Measurements from ENCODE around the gene PAFAH1B2. TPM values are rescaled to one million over a fixed set of nuclear protein-coding genes. Genes with fewer than 3 reads are reported as not detected.
A peak's percentile ranks its signal among the peaks of the same experiment; 100 is the strongest.

Gene PAFAH1B2
- total RNA-seq, 6 donors from 2014 or later = 63.9 to 101 (median 81.3) TPM

DNA sequence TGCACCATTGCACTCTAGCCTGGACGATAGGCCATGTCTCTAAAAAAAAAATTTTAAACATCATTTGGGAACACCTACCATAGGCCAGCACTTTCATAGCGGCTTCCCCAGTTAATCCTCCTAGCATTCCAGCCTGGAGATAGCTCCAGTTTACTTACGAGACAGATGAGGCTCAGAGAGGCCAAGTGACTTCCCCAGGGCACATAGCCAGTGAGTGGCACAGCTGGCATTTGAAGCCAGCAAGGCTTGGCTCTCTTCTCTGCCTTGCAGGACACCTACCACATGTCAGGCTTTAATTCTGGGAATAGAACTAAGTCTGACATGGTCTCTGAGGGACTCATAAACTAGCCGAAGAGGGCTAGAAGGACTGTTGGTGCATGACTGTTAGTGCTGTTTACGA is 50.2 kb downstream of the PAFAH1B2 start:
- Histone ChIP-seq H3K4me3 (no peak overlapping the region), H3K27me3 (no peaks in the 10 kb centered on the region), H3K4me1 (peaks cover 3 to 19% (median 16%) of the 10 kb centered on the region in 4 donors), H3K36me3 (peaks cover 0 to 64% (median 54%) of the 10 kb centered on the region in 4 donors), H3K9me3 (no peaks in the 10 kb centered on the region), H3K27ac (no peak overlapping the region)
- no peak for DNase-seq
- 87 to 94% methylated on average over 5 of the region's 5 CpGs for WGBS, 2 donors
- TF ChIP-seq, protein P1, sequence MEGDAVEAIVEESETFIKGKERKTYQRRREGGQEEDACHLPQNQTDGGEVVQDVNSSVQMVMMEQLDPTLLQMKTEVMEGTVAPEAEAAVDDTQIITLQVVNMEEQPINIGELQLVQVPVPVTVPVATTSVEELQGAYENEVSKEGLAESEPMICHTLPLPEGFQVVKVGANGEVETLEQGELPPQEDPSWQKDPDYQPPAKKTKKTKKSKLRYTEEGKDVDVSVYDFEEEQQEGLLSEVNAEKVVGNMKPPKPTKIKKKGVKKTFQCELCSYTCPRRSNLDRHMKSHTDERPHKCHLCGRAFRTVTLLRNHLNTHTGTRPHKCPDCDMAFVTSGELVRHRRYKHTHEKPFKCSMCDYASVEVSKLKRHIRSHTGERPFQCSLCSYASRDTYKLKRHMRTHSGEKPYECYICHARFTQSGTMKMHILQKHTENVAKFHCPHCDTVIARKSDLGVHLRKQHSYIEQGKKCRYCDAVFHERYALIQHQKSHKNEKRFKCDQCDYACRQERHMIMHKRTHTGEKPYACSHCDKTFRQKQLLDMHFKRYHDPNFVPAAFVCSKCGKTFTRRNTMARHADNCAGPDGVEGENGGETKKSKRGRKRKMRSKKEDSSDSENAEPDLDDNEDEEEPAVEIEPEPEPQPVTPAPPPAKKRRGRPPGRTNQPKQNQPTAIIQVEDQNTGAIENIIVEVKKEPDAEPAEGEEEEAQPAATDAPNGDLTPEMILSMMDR (IDR thresholded peaks at IDR 0.05) = no peak
- no peak for TF ChIP-seq EP300 (IDR thresholded peaks at IDR 0.05)
- no peak for TF ChIP-seq POLR2A (IDR thresholded peaks at IDR 0.05)
- no peak for TF ChIP-seq POLR2AphosphoS5 (IDR thresholded peaks at IDR 0.05)
- ATAC-seq (ENCODE audit: low FRiP score in 2 of 2) = no peak

DNA sequence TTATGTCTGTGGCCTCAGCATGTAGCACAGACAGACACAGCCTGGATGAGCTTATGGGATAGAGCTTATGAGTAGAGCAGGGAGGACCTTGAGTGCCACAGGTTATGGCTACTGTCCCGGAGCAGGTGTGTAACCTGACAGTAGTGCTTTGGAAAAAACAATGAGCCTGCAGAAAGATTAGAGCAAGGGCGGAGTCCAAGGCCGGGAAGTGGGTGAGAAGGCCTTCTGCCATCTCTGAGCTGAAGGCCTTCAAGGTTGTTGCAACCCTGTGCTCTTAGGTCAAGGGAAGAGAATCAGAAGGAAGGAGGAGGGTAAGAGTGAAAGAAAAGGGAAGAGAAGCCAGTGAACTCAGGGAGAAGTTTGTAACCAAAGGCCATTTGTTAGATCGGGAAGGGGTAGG is 51.2 kb downstream of the PAFAH1B2 start:
- no peak overlapping the region for H3K27ac ChIP-seq
- TF ChIP-seq, protein P1 (IDR thresholded peaks at IDR 0.05) = no peak
- TF ChIP-seq POLR2A (IDR thresholded peaks at IDR 0.05) = no peak
- no peak for TF ChIP-seq POLR2AphosphoS5 (IDR thresholded peaks at IDR 0.05)
- TF ChIP-seq EP300 (IDR thresholded peaks at IDR 0.05) = no peak
- H3K36me3 ChIP-seq = peaks cover 0 to 54% (median 45%) of the 10 kb centered on the region in 4 donors
- WGBS, 2 donors = 85 to 88% methylated on average over 4 of the region's 4 CpGs
- peaks cover 7 to 21% (median 13%) of the 10 kb centered on the region in 4 donors for H3K4me1 ChIP-seq
- no peaks in the 10 kb centered on the region for H3K27me3 ChIP-seq
- no peak overlapping the region for H3K4me3 ChIP-seq
- DNase-seq (no peak), ATAC-seq (ENCODE audit: low FRiP score in 2 of 2) (no peak)
- H3K9me3 ChIP-seq = no peaks in the 10 kb centered on the region

DNA sequence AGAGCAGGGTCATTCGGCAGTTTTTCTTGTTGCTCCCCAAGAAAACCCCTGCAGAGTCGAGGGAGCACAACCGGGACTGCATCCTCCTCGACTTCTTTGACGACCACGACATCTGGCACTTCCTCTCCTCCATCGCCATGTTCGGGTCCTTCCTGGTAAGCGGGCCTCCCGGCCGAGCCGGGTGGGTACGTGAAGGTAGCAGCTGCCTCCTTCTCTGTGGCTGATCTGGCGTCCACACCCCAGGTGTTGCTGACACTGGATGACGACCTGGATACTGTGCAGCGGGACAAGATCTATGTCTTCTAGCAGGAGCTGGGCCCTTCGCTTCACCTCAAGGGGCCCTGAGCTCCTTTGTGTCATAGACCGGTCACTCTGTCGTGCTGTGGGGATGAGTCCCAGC is 51.7 kb downstream of the PAFAH1B2 start:
- no peak overlapping the region for H3K27ac ChIP-seq
- 91% methylated on average over 16 to 19 of the region's 19 CpGs for WGBS, 2 donors
- peaks cover 0 to 49% (median 40%) of the 10 kb centered on the region in 4 donors for H3K36me3 ChIP-seq

DNA sequence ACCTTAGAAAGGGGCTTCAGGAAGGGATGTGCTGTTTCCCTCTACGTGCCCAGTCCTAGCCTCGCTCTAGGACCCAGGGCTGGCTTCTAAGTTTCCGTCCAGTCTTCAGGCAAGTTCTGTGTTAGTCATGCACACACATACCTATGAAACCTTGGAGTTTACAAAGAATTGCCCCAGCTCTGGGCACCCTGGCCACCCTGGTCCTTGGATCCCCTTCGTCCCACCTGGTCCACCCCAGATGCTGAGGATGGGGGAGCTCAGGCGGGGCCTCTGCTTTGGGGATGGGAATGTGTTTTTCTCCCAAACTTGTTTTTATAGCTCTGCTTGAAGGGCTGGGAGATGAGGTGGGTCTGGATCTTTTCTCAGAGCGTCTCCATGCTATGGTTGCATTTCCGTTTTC is 52.9 kb downstream of the PAFAH1B2 start:
- DNase-seq (no peak), ATAC-seq (ENCODE audit: low FRiP score in 2 of 2) (no peak)
- Histone ChIP-seq H3K36me3 (peaks cover 0 to 41% (median 33%) of the 10 kb centered on the region in 4 donors), H3K27ac (no peak overlapping the region), H3K9me3 (no peaks in the 10 kb centered on the region), H3K4me1 (peaks cover 7 to 28% (median 17%) of the 10 kb centered on the region in 4 donors), H3K4me3 (no peak overlapping the region), H3K27me3 (no peaks in the 10 kb centered on the region)
- TF ChIP-seq, protein P1 (IDR thresholded peaks at IDR 0.05) = no peak
- TF ChIP-seq POLR2AphosphoS5 (IDR thresholded peaks at IDR 0.05) (no peak), EP300 (IDR thresholded peaks at IDR 0.05) (no peak), POLR2A (IDR thresholded peaks at IDR 0.05) (no peak)
- 87 to 92% methylated on average over 3 to 7 of the region's 7 CpGs for WGBS, 2 donors

More for the DNA sequence above, 51.7 kb downstream of the PAFAH1B2 start:
- DNase-seq = peak in 1 of 2 donors; percentile 67
- Histone ChIP-seq H3K9me3 (no peaks in the 10 kb centered on the region), H3K4me3 (no peak overlapping the region), H3K4me1 (peaks cover 7 to 21% (median 12%) of the 10 kb centered on the region in 4 donors), H3K27me3 (no peaks in the 10 kb centered on the region)
- TF ChIP-seq EP300 (IDR thresholded peaks at IDR 0.05) (no peak), POLR2A (IDR thresholded peaks at IDR 0.05) (no peak), POLR2AphosphoS5 (IDR thresholded peaks at IDR 0.05) (no peak)
- TF ChIP-seq, protein P1 (IDR thresholded peaks at IDR 0.05) = no peak
- ATAC-seq (ENCODE audit: low FRiP score in 2 of 2) = no peak
